Measurements from ENCODE around the gene CES3.
"Not testable (repeated sequence)": the region's sequence is repeated elsewhere in the genome, so short reads cannot be mapped to it uniquely, and the experiment has no call there.

The CES3 gene

GRCh38 chr16:66973716-66974115 lies 12.7 kb downstream of the CES3 start:
- DNase-seq, result no peak

DNA sequence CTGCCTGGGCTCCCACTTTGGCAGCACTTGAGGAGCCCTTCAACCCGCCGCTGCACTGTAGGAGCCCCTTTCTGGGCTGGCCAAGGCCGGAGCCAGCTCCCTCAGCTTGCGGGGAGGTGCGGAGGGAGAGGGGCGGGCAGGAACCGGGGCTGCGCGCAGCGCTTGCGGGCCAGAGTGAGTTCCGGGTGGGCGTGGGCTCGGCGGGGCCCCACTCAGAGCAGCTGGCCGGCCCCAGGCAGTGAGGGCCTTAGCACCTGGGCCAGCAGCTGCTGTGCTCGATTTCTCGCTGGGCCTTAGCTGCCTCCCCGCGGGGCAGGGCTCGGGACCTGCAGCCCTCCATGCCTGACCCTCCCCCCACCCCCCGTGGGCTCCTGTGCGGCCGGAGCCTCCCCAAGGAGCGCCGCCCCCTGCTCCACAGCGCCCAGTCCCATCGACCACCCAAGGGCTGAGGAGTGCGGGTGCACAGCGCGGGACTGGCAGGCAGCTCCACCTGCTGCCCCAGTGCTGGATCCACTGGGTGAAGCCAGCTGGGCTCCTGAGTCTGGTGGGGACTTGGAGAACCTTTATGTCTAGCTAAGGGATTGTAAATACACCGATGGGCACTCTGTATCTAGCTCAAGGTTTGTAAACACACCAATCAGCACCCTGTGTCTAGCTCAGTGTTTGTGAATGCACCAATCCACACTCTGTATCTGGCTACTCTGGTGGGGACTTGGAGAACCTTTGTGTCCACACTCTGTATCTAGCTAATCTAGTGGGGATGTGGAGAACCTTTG lies 13.3 kb downstream of the CES3 start:
- not testable (repeated sequence) for DNase-seq

DNA sequence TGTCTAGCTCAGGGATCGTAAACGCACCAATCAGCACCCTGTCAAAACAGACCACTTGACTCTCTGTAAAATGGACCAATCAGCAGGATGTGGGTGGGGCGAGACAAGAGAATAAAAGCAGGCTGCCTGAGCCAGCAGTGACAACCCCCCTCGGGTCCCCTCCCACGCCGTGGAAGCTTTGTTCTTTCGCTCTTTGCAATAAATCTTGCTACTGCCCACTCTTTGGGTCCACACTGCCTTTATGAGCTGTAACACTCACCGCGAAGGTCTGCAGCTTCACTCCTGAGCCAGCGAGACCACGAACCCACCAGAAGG lies 13.8 kb downstream of the CES3 start:
- DNase-seq, result peak; percentile 53 to 72

DNA sequence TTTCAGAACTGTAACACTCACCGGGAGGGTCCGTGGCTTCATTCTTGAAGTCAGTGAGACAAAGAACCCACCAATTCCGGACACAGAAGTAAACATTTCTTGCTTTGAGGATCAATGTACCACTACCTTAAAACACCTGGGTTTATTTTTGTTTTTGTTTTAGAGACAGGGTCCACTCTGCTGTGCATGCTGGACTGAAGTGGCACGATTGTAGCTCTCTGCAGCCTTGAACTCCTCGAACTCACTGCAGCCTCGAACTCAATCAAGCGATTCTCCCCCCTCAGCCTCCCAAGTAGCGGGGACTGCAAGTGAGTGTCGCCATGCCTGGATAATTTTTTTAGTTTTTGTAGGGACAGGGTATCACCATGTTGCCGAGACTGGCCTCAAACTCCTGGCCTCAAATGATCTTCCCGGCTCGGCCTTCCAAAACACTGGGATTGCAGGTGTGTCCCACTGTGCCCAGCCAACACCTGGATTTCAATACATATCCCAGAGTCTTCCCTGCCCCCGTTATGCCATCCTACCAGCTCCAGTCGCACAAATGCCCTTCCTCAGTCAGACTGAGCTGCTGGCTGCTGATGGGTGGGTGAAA lies 14.3 kb downstream of the CES3 start:
- no peak for DNase-seq

GRCh38 chr16:66976746-66977145 lies 15.7 kb downstream of the CES3 start:
- no peak for DNase-seq

- DNase-seq, result peak; percentile 84 to 85
These were observed 16.5 kb downstream of the CES3 start for GRCh38 chr16:66977341-66978113.

DNA sequence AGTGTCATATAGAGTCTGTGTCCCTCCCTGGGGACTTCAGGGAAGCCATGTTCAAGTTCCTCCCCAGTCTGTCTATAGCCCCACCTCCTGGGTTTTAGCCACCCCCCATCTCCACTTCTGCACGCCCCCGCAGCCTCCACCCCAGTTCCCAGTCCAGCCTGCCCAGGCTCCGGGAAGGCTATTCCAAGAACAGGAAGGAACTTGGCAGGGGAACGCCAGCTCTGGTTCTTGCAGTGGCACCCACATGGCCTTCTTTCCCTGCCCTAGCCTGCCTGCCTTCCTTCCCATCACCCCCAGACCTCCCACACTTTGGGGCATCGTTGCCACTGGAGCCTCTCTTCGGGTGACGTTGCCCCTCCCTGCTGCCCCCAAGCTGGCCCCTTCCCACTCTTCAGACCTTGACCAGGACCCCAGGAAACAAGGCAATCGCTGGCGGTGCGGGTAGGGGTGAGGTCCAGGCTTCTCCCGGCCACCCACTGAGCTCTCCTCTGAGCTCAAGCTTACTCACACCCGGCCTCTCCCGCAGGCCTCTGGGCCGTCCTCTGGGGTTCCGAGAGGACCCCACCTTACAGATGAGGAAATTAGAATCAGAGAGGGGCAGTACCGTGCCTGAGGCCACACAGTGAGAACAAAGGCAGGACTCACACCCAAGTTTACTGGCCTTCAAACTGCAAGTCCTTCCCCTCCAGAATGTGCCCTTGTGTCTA lies 18.1 kb downstream of the CES3 start:
- no peak for DNase-seq

- no peak for DNase-seq
These were observed 22.0 kb downstream of the CES3 start for GRCh38 chr16:66983033-66983432.

GRCh38 chr16:66984892-66985311 lies 23.8 kb downstream of the CES3 start:
- no peak for DNase-seq

- no peak for DNase-seq
These were observed 25.5 kb downstream of the CES3 start for GRCh38 chr16:66986559-66986958.

- no peak for DNase-seq
These were observed 27.2 kb downstream of the CES3 start, which contains the start of gene CES4A for GRCh38 chr16:66988197-66988788. Gene CES4A (plus strand): TSS chr16:66988589. CDS start chr16:66988773, 184 bp downstream.

- DNase-seq, result no peak
These were observed 30.5 kb downstream of the CES3 start for GRCh38 chr16:66991545-66992077.

- DNase-seq, result not testable (repeated sequence)
These were observed 32.5 kb downstream of the CES3 start for GRCh38 chr16:66993558-66993957.

DNA sequence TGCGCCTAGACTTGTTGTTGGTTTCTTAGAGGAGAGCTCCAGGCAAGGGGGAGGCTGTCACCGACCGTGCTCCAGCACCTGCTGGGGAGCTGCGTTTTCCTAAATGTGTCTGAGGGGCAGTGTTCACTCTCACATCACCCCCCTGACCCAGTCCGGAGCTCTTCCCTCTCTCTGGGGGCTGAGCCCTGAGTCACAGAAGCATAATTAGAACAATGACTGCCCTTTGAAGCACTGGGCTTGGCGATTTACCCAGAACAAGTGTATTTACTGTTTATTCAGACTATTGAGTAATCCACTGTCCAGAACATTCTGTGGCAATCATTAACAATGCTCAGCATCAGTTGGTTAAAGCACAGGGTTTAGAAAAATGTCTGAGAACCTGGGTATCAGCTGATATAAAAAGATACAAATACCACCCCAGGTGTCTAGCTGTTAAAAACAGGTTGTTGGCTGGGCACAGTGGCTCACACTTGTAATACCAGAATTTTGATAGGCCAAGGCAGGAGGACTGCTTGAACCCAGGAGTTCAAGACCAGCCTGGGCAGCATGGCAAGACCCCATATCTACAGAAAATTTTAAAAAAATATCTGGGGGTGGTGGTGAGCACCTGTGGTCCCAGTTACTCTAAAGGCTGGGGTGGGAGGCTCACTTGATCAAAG lies 35.4 kb downstream of the CES3 start:
- no peak for DNase-seq

- DNase-seq, result no peak
These were observed 35.9 kb downstream of the CES3 start for GRCh38 chr16:66996983-66997358.

GRCh38 chr16:67000384-67001351 lies 39.6 kb downstream of the CES3 start:
- peak; percentile 65 to 68 for DNase-seq

GRCh38 chr16:67001726-67002125 lies 40.7 kb downstream of the CES3 start:
- DNase-seq, result no peak

DNA sequence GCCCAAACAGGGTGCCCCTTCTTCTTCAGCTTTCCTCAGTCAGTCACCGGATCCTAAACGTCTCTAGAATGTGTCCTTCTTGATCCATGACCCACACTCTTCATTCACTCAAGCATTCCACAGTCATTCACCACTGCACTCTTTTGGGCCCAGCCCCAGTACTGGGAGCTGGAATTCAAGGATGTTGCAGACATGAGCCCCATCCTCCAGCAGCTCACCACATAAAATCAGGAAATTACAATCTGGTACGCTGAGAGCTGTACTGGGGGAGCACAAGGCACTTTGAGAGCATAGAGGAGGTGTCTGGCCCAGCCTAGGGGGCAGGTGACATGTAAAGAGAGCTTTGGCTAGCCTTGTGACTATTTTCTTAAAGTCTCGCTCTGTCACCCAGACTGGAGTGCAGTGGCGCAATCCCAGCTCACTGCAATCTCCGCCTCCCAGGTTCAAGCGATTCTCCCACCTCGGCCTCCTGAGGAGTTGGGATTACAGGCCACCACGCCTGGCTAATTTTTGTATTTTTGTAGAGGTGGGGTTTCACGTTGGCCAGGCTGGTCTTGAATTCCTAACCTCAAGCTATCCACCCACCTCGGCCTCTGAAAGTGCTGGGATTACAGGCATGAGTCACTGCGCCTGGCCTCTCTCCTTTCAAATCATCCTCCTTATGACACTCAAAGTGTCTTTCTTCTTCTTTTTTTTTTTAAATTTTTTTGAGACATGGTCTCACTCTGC lies 46.0 kb downstream of the CES3 start:
- DNase-seq, result no peak

DNA sequence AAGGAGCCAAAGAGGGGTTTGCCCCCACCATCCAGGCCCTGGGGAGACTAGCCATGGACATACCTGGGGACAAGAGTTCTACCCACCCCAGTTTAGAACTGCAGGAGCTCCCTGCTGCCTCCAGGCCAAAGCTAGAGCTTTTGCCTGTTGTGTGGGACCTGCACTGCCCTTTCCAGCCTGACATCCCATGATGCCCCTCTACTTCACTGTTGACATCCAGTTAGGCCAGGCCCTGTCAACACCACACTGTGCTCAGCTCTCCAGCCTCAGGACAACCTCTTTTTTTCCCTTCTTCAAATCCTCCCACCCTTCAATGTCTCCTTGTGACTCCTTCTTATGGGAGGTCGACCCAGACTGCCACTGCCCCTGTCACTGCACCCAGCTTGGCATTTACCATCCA lies 48.1 kb downstream of the CES3 start:
- DNase-seq, result no peak

- no peak for DNase-seq
These were observed 50.2 kb downstream of the CES3 start for GRCh38 chr16:67011274-67011673.

Data from CD4-positive, alpha-beta T cell treated with Interleukin-1 beta for 1 hour (primary cell).